Gastrocnemius medialis (tissue), 4 donors: Measurements from ENCODE around the gene L1CAM.

Experiments
- CTCF ChIP-seq, 5 experiments: fragments of 450-650 bp in 3 of 5; fragments of 200-600 bp in 2 of 5; sonication (generic) in 2 of 5; IDR thresholded peaks in 4 of 5; conservative IDR thresholded peaks in 1 of 5; 1 replicate in 4 of 5; 2 replicates in 1 of 5; pipeline ENCODE4 v1.5.1; 2016 to 2019; ENCODE audit warnings: antibody characterized with exemption in 5 of 5, mild to moderate bottlenecking in 3 of 5, moderate library complexity in 3 of 5
- POLR2A ChIP-seq, 2 donors: fragments of 450-650 bp; IDR thresholded peaks; one replicate each; pipeline ENCODE4 v1.6.1; 2017; ENCODE audit warnings: antibody characterized with exemption in 2 of 2, mild to moderate bottlenecking in 2 of 2, moderate library complexity in 2 of 2

GRCh38 chrX:153861733-153862310, 24.2 kb downstream of the L1CAM start:
- TF ChIP-seq CTCF (IDR thresholded peaks at IDR 0.05 in 4 of 5, conservative IDR thresholded peaks at IDR 0.05 in 1 of 5) (no peak), POLR2A (IDR thresholded peaks at IDR 0.05) (no peak)
